ENCODE data around the gene UBIAD1. TPM values are rescaled to one million over a fixed set of nuclear protein-coding genes. Genes with fewer than 3 reads are reported as not detected.

Gene UBIAD1
- total and polyA plus RNA-seq, 2 of the 4 experiments (the other 2 are of a cell fraction): 6.3 to 9.5 TPM

DNA sequence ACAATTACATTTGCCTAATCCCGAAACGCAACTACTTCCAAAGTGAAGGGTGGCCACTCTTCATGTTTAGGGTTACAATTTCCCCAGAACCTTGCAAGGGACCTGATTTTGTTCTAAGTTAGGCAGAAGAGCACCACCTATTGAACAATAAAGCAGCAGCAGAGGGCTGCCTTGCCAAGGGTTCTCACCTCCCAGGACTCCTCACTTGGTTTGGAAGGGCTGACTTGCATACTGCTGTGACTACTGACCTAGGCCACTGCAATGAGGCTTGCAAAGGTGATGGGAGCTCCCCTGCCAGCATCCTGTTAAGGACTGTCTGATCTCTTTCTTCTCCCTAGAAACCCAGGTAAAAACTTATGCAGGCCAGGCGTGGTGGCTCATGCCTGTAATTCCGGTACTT lies 24.8 kb upstream of the UBIAD1 start:
- H3K4me2 ChIP-seq (ENCODE audit: low read depth, low read length): no peak overlapping the region
- H3K36me3 ChIP-seq (ENCODE audit: control insufficient read depth, insufficient read depth, low read length): peaks cover 37% of the 10 kb centered on the region
- H3K79me1 ChIP-seq (ENCODE audit: low read depth in 1 of 2, low read length in 2 of 2): no peaks in the 10 kb centered on the region; a peak in 1 of 4 replicates
- no peak overlapping the region for H2BK20ac ChIP-seq (ENCODE audit: low read depth, low read length)
- no peak overlapping the region for H2BK5ac ChIP-seq (ENCODE audit: low read depth, low read length, poor library complexity, severe bottlenecking)
- in situ Hi-C loops (cut with MboI; ENCODE audit: low sequenced_read_pairs) (no loop called here), intact Hi-C loops (cut with micrococcal nuclease) (no loop called here), dilution Hi-C loops (cut with HindIII; ENCODE audit: low sequenced_read_pairs, unreplicated experiment) (no loop called here)
- no peak overlapping the region for H4K5ac ChIP-seq (ENCODE audit: low read depth, low read length)
- no CpG with 5 or more reads among the region's 4 CpGs for WGBS, 2 experiments (ENCODE audit: extremely low coverage in 2 of 2, insufficient read length in 1 of 2)
- H3K9me1 ChIP-seq (ENCODE audit: insufficient read depth, low read length): no peaks in the 10 kb centered on the region
- no peak overlapping the region for H2BK15ac ChIP-seq (ENCODE audit: low read depth, low read length)
- no peak overlapping the region for H2AK5ac ChIP-seq (ENCODE audit: low read depth, low read length)
- no peak overlapping the region for H2AFZ ChIP-seq (replicated peaks; ENCODE audit: low read length, poor library complexity)
- no peaks in the 10 kb centered on the region for H3K4me1 ChIP-seq (ENCODE audit: control insufficient read depth, insufficient read depth, low read length)
- no peak for DNase-seq
- H3K9ac ChIP-seq (ENCODE audit: low read depth, low read length): no peak overlapping the region
- no peak for TF ChIP-seq MAZ (IDR thresholded peaks at IDR 0.05; ENCODE audit: borderline replicate concordance, low read depth, low read length)
- TF ChIP-seq RAD21 (IDR thresholded peaks at IDR 0.05; ENCODE audit: low read length): no peak
- no peak for TF ChIP-seq RFX5 (IDR thresholded peaks at IDR 0.05; ENCODE audit: low read depth, low read length)
- TF ChIP-seq CHD1 (IDR thresholded peaks at IDR 0.05; ENCODE audit: low read depth, low read length): no peak
- TF ChIP-seq CEBPB (IDR thresholded peaks at IDR 0.05; ENCODE audit: low read depth, low read length): no peak
- TF ChIP-seq, protein P1, sequence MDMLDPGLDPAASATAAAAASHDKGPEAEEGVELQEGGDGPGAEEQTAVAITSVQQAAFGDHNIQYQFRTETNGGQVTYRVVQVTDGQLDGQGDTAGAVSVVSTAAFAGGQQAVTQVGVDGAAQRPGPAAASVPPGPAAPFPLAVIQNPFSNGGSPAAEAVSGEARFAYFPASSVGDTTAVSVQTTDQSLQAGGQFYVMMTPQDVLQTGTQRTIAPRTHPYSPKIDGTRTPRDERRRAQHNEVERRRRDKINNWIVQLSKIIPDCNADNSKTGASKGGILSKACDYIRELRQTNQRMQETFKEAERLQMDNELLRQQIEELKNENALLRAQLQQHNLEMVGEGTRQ (IDR thresholded peaks at IDR 0.05; ENCODE audit: low read depth, low read length): no peak
- TF ChIP-seq MXI1 (IDR thresholded peaks at IDR 0.05; ENCODE audit: borderline replicate concordance, low read depth, low read length): no peak
- no peak for TF ChIP-seq MAFK (IDR thresholded peaks at IDR 0.05; ENCODE audit: low read depth, low read length)
- TF ChIP-seq NFE2L2 (IDR thresholded peaks at IDR 0.05; ENCODE audit: low read depth, low read length): no peak
- TF ChIP-seq, protein P2, sequence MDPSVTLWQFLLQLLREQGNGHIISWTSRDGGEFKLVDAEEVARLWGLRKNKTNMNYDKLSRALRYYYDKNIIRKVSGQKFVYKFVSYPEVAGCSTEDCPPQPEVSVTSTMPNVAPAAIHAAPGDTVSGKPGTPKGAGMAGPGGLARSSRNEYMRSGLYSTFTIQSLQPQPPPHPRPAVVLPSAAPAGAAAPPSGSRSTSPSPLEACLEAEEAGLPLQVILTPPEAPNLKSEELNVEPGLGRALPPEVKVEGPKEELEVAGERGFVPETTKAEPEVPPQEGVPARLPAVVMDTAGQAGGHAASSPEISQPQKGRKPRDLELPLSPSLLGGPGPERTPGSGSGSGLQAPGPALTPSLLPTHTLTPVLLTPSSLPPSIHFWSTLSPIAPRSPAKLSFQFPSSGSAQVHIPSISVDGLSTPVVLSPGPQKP (IDR thresholded peaks at IDR 0.05; ENCODE audit: borderline replicate concordance, low read depth, low read length): no peak
- no peak overlapping the region for H3K56ac ChIP-seq (ENCODE audit: extremely low read depth, insufficient read depth, low read length)
- H2AK9ac ChIP-seq (replicated peaks; ENCODE audit: low read depth, low read length, poor library complexity): no peak overlapping the region
- H3K27ac ChIP-seq (ENCODE audit: insufficient read depth, low read length): no peak overlapping the region
- CTCF ChIA-PET: no interaction called here
- no peak overlapping the region for H2BK120ac ChIP-seq (ENCODE audit: low read depth, low read length)
- H3K4ac ChIP-seq (ENCODE audit: low read depth, low read length): no peak overlapping the region
- no peaks in the 10 kb centered on the region for H3K9me3 ChIP-seq (ENCODE audit: control insufficient read depth, insufficient read depth, low read length)
- H3K27me3 ChIP-seq (ENCODE audit: control insufficient read depth, insufficient read depth, low read length): no peaks in the 10 kb centered on the region
- POLR2A ChIA-PET (ENCODE audit: unreplicated experiment): no interaction called here
- no peak overlapping the region for H4K8ac ChIP-seq (ENCODE audit: low read depth in 2 of 2, low read length in 2 of 2)
- H4K91ac ChIP-seq (ENCODE audit: insufficient read depth, low read depth, low read length): no peak overlapping the region
- ATAC-seq (ENCODE audit: low read depth): no peak
- no peak overlapping the region for H3K14ac ChIP-seq (replicated peaks; ENCODE audit: low read depth, low read length)
- H4K20me1 ChIP-seq (ENCODE audit: insufficient read depth, low read length): no peaks in the 10 kb centered on the region
- no peak overlapping the region for H3K23ac ChIP-seq (ENCODE audit: low read depth, low read length)
- H3K18ac ChIP-seq (ENCODE audit: low read depth, low read length): no peak overlapping the region
- BruUV-seq (replicated peaks): no TSS peak
- H3K4me3 ChIP-seq (ENCODE audit: insufficient read depth, low read depth, low read length): no peak overlapping the region
